Measurements from ENCODE around the gene CSNK1G1.
"Not testable (repeated sequence)": the region's sequence is repeated elsewhere in the genome, so short reads cannot be mapped to it uniquely, and the experiment has no call there.

The CSNK1G1 gene

DNA sequence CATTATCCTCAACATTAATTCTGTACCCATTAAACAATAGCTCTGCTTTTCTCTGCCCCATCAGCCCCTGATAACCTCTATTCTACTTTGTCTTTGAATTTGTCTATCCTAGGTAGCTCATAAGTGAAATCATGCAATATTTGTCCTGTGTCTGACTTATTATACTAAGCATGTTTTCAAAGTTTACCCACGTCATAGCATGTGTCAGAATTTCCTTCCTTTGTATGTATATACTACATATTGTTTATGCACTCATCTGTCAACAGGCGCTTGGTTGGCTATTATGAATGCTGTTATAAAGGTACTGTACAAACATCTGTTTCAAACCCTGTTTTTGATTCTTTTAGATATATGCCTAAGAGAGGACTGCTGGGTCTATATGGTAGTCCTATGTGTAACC, 18.2 kb downstream of the CSNK1G1 start:
- TF ChIP-seq CTCF (IDR thresholded peaks at IDR 0.05), result no peak
- Mint-ChIP-seq H3K4me1 (no peaks in the 10 kb centered on the region), H3K27ac (no peak overlapping the region), H3K36me3 (ENCODE audit: low read depth) (peaks cover 39% of the 10 kb centered on the region), H3K4me3 (no peak overlapping the region), H3K9me3 (peaks cover 8% of the 10 kb centered on the region), H3K27me3 (ENCODE audit: low read depth, poor library complexity) (peaks cover 3% of the 10 kb centered on the region)
- no peak for DNase-seq

- Mint-ChIP-seq H3K36me3 (ENCODE audit: low read depth) (peaks cover 18% of the 10 kb centered on the region), H3K27ac (no peak overlapping the region), H3K4me1 (no peaks in the 10 kb centered on the region), H3K9me3 (peaks cover 9% of the 10 kb centered on the region), H3K4me3 (no peak overlapping the region), H3K27me3 (ENCODE audit: low read depth, poor library complexity) (no peaks in the 10 kb centered on the region)
- DNase-seq, result no peak
- TF ChIP-seq CTCF (IDR thresholded peaks at IDR 0.05), result no peak
Observed at GRCh38 chr15:64333986-64334929, 21.7 kb downstream of the CSNK1G1 start.

DNA sequence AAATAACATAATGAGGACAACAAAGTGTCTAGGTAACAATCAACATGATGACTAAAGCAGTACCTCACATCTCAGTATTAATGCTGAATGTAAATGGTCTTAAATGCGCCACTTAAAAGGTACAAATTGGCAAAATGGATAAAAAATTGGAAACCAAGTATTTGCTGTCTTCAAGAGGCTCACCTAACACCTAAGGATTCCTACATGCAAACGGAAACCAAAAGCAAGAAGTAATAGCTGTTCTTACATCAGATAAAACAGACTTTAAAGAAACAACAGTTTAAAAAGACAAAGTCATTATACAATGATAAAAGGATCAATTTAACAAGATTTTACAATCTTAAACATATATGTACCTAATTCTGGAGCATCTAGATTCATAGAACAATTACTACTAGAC, 22.5 kb downstream of the CSNK1G1 start:
- no peaks in the 10 kb centered on the region for H3K4me1 Mint-ChIP-seq
- no peak for DNase-seq
- peaks cover 12% of the 10 kb centered on the region for H3K36me3 Mint-ChIP-seq (ENCODE audit: low read depth)
- no peak overlapping the region for H3K4me3 Mint-ChIP-seq
- no peak overlapping the region for H3K27ac Mint-ChIP-seq
- H3K9me3 Mint-ChIP-seq, result peaks cover 9% of the 10 kb centered on the region
- TF ChIP-seq CTCF (IDR thresholded peaks at IDR 0.05), result no peak
- no peaks in the 10 kb centered on the region for H3K27me3 Mint-ChIP-seq (ENCODE audit: low read depth, poor library complexity)

- DNase-seq; H3K27me3 Mint-ChIP-seq (ENCODE audit: low read depth, poor library complexity); H3K4me3 Mint-ChIP-seq; H3K4me1 Mint-ChIP-seq; H3K27ac Mint-ChIP-seq; H3K9me3 Mint-ChIP-seq: not testable (repeated sequence)
- peaks cover 12% of the 10 kb centered on the region for H3K36me3 Mint-ChIP-seq (ENCODE audit: low read depth)
Observed at GRCh38 chr15:64331668-64332067, 24.3 kb downstream of the CSNK1G1 start.

- not testable (repeated sequence) for H3K36me3 Mint-ChIP-seq (ENCODE audit: low read depth); H3K27ac Mint-ChIP-seq; H3K4me1 Mint-ChIP-seq; H3K9me3 Mint-ChIP-seq; DNase-seq; H3K27me3 Mint-ChIP-seq (ENCODE audit: low read depth, poor library complexity)
- H3K4me3 Mint-ChIP-seq, result peak overlapping the region; percentile 30
Observed at GRCh38 chr15:64326975-64327374, 29.0 kb downstream of the CSNK1G1 start.

DNA sequence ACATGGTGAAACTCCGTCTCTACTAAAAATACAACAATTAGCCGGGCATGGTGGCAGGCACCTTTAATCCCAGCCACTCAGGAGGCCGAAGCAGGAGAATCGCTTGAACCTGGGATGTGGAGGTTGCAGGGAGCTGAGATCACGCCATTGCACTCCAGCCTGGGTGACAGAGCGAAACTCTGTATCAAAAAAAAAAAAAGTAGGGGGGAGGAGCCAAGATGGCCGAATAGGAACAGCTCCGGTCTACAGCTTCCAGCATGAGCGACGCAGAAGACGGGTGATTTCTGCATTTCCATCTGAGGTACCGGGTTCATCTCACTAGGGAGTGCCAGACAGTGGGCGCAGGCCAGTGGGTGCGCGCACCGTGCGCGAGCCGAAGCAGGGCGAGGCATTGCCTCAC, 29.5 kb downstream of the CSNK1G1 start:
- not testable (repeated sequence) for H3K9me3 Mint-ChIP-seq; H3K36me3 Mint-ChIP-seq (ENCODE audit: low read depth); DNase-seq; H3K27me3 Mint-ChIP-seq (ENCODE audit: low read depth, poor library complexity); H3K27ac Mint-ChIP-seq
- H3K4me3 Mint-ChIP-seq, result peak overlapping the region; percentile 78
- peaks cover 11% of the 10 kb centered on the region for H3K4me1 Mint-ChIP-seq

GRCh38 chr15:64324165-64324877, 31.7 kb downstream of the CSNK1G1 start:
- no peaks in the 10 kb centered on the region for H3K36me3 Mint-ChIP-seq (ENCODE audit: low read depth)
- peaks cover 4% of the 10 kb centered on the region for H3K9me3 Mint-ChIP-seq
- DNase-seq, result no peak
- peaks cover 19% of the 10 kb centered on the region for H3K4me1 Mint-ChIP-seq
- no peaks in the 10 kb centered on the region for H3K27me3 Mint-ChIP-seq (ENCODE audit: low read depth, poor library complexity)
- TF ChIP-seq CTCF (IDR thresholded peaks at IDR 0.05), result no peak
- H3K27ac Mint-ChIP-seq, result no peak overlapping the region
- no peak overlapping the region for H3K4me3 Mint-ChIP-seq

Data from nephron progenitor cell (in vitro differentiated cells).